ENCODE data around the gene FMOD. TPM values are rescaled to one million over a fixed set of nuclear protein-coding genes. Genes with fewer than 3 reads are reported as not detected.

Gene FMOD
- total and polyA plus RNA-seq, 2 donors (not counting 3 experiments of a cell fraction or from before 2014, with no cell fraction given), result 0.11 to 0.12 TPM

GRCh38 chr1:203364806-203365205 is 13.9 kb upstream of the FMOD start:
- ChIA-PET CTCF (no interaction called here), POLR2A (no interaction called here)
- Histone ChIP-seq H3K36me3 (ENCODE audit: control insufficient read depth in 2 of 2, extremely low read depth in 1 of 2, insufficient read depth in 2 of 2, low read length in 2 of 2) (no peaks in the 10 kb centered on the region), H3K27ac (ENCODE audit: insufficient read depth, low read depth, low read length) (no peak overlapping the region), H3K9me1 (replicated peaks; ENCODE audit: control insufficient read depth, extremely low read depth, insufficient read depth, low read length) (no peaks in the 10 kb centered on the region), H3K9me3 (replicated peaks; ENCODE audit: control insufficient read depth, insufficient read depth, low read length) (no peaks in the 10 kb centered on the region), H4K20me1 (replicated peaks; ENCODE audit: control insufficient read depth, extremely low read depth, insufficient read depth, low read length) (no peaks in the 10 kb centered on the region), H3K4me3 (replicated peaks in 1 of 3; ENCODE audit: insufficient read depth in 1 of 3, low read depth in 1 of 3, low read length in 3 of 3) (no peak overlapping the region), H3K4me2 (ENCODE audit: insufficient read depth, low read length) (no peak overlapping the region), H3K9ac (replicated peaks; ENCODE audit: extremely low read depth, insufficient read depth, low read length) (no peak overlapping the region), H3K79me2 (ENCODE audit: control insufficient read depth, insufficient read depth, low read length) (no peaks in the 10 kb centered on the region), H3K27me3 (ENCODE audit: control insufficient read depth in 2 of 2, insufficient read depth in 2 of 2, low read length in 2 of 2) (peaks cover 19 to 49% of the 10 kb centered on the region in 2 experiments), H2AFZ (ENCODE audit: low read depth, low read length) (no peak overlapping the region), H3K4me1 (ENCODE audit: control insufficient read depth, extremely low read depth, insufficient read depth, low read length) (no peaks in the 10 kb centered on the region)
- no TSS peak for BruUV-seq (replicated peaks)
- DNase-seq (ENCODE audit: low read depth, low spot score), result no peak
- no peak for FAIRE-seq
- intact Hi-C loops (cut with micrococcal nuclease), result no loop called here
- TF ChIP-seq, protein P1, sequence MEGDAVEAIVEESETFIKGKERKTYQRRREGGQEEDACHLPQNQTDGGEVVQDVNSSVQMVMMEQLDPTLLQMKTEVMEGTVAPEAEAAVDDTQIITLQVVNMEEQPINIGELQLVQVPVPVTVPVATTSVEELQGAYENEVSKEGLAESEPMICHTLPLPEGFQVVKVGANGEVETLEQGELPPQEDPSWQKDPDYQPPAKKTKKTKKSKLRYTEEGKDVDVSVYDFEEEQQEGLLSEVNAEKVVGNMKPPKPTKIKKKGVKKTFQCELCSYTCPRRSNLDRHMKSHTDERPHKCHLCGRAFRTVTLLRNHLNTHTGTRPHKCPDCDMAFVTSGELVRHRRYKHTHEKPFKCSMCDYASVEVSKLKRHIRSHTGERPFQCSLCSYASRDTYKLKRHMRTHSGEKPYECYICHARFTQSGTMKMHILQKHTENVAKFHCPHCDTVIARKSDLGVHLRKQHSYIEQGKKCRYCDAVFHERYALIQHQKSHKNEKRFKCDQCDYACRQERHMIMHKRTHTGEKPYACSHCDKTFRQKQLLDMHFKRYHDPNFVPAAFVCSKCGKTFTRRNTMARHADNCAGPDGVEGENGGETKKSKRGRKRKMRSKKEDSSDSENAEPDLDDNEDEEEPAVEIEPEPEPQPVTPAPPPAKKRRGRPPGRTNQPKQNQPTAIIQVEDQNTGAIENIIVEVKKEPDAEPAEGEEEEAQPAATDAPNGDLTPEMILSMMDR (IDR thresholded peaks at IDR 0.05; ENCODE audit: extremely low read depth in 1 of 2, insufficient read depth in 1 of 2, low read depth in 1 of 2, low read length in 2 of 2), result no peak
- TF ChIP-seq MAX (IDR thresholded peaks at IDR 0.05; ENCODE audit: insufficient read depth, insufficient read length) (no peak), POLR2A (IDR thresholded peaks at IDR 0.05; ENCODE audit: low read depth, low read length) (no peak), JUN (IDR thresholded peaks at IDR 0.05; ENCODE audit: borderline replicate concordance, insufficient read depth, insufficient read length, low read depth) (no peak), EZH2 (IDR thresholded peaks at IDR 0.05; ENCODE audit: borderline replicate concordance, low read depth, low read length, severe bottlenecking) (no peak), MYC (IDR thresholded peaks at IDR 0.05; ENCODE audit: low read depth, low read length) (no peak), POLR2AphosphoS5 (IDR thresholded peaks at IDR 0.05; ENCODE audit: insufficient read depth, low read depth, low read length) (no peak), GATA2 (IDR thresholded peaks at IDR 0.05; ENCODE audit: insufficient read depth, insufficient read length, low read depth, low read length) (no peak), FOS (IDR thresholded peaks at IDR 0.05; ENCODE audit: borderline replicate concordance, insufficient read depth, low read length) (no peak)
- dilution Hi-C loops (cut with MboI; ENCODE audit: extremely low pct_ligation_motif_present, low sequenced_read_pairs), result loop anchor here (10.0 kb wide), 1 partner anchor 60 kb away; no protein-coding TSS in a partner anchor
